BLaER1 (cell line): ENCODE measurements around the gene ERF.

Source experiments
- H3K27ac ChIP-seq: shearing (Covaris generic); formaldehyde crosslinking; 2 replicates; pipeline ENCODE4 v1.8.1; 2022
- H3K27me3 ChIP-seq: shearing (Covaris generic); formaldehyde crosslinking; 2 replicates; pipeline ENCODE4 v1.8.1; 2022
- H3K36me3 ChIP-seq: shearing (Covaris generic); formaldehyde crosslinking; 2 replicates; pipeline ENCODE4 v1.8.1; 2022
- H3K4me1 ChIP-seq: shearing (Covaris generic); formaldehyde crosslinking; 2 replicates; pipeline ENCODE4 v1.8.1; 2022
- H3K4me2 ChIP-seq: shearing (Covaris generic); formaldehyde crosslinking; 2 replicates; pipeline ENCODE4 v1.8.1; 2022
- H3K4me3 ChIP-seq: shearing (Covaris generic); formaldehyde crosslinking; 2 replicates; pipeline ENCODE4 v1.8.1; 2022
- H3K9ac ChIP-seq: shearing (Covaris generic); formaldehyde crosslinking; 2 replicates; pipeline ENCODE4 v1.8.1; 2022
- H3K9me3 ChIP-seq: shearing (Covaris generic); formaldehyde crosslinking; 2 replicates; pipeline ENCODE4 v1.8.1; 2022
- H4K20me1 ChIP-seq: shearing (Covaris generic); formaldehyde crosslinking; 2 replicates; pipeline ENCODE4 v1.8.1; 2022
- Cebpa-rat ChIP-seq: shearing (Covaris generic); IDR thresholded peaks from 2 replicates; pipeline ENCODE4 v1.8.1; 2022

ERF gene

DNA sequence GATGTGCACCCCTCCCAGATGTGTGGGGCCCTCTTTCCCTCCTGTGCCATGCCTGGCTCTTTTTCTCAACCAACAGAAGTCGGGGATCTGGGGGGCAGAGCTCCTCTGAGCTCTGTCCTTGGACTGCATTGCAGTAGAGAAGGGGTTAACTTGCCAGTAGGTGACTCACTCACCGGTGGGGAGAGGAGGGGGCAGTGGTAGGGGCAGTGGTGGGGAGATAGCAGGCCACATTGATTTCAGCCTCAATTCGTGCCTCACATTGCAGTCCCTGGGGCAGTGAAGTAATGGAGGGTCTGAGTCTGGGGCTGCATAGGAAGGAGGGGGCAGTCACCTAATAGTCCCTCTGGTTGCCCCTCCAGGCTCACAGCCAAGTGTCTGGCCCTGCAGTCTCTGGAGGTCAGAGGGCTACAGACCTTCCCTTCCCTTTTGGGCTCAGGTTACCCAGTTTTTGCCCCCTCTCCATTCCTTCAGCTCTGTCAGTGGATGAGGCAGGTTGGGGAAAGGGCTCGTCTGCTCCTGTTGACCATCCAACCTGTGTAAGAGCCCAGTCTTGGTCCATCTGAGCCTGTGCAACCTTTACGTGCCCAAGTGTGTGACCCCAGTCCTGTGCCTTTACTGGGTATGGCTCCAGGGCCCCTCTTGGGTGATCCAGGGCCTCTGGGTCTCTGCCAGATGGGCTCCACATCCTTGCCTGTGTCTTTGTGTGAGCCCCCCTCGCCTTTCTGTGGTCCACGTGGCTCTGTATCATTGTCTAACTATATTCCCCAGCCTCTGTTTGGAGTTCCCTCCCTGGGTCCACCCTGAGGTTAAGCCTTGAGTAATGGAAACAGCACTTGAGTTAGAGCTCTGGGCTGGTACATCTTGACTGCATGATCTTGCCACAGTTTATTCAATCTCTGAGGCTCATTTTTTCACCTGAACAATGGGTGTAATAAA lies 27.2 kb upstream of the ERF start:
- Histone ChIP-seq H4K20me1 (peaks cover 67% of the 10 kb centered on the region), H3K9me3 (no peaks in the 10 kb centered on the region), H3K9ac (peak overlapping the region; percentile 70), H3K36me3 (peaks cover 4% of the 10 kb centered on the region), H3K4me1 (peaks cover 75% of the 10 kb centered on the region), H3K27me3 (no peaks in the 10 kb centered on the region), H3K27ac (peak overlapping the region; percentile 72), H3K4me2 (peak overlapping the region; percentile 99), H3K4me3 (peak overlapping the region; percentile 78)
- TF ChIP-seq Cebpa-rat, result no peak

DNA sequence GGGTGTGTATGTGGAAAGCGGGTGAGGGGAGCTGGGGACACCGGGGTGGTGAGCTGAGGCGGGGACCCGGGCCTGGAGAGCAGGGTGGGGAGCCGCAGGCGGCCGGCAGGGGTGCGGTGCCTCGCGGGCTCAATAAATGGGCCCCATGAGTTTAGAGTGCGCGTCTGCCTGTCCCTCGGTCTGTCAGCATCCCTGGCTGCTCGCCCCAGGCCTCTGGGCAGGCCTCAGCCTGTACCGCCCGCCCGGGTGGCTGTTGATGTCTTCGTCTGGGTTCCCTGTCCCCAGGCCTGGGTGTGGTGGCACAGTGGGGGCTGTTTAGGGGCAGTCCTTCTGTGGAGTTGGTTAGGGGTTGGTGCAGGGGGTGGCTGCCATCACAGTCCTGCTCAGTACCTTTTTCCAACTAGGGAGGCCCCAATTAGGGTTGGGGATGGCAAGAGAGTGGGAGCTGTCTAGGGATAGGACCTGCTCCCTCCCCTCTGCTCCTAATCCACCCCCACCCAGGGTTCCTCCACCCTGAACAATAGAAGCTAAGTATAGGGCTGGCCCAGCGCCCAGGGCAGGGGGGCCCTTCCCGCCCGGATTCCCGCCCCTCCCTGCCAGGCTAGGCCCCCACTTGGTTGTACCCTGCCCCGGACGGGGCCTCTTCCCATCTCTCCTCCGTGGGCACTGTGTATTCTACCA lies 26.4 kb upstream of the ERF start:
- Histone ChIP-seq H3K9me3 (no peaks in the 10 kb centered on the region), H3K4me2 (peak overlapping the region; percentile 99), H3K36me3 (peaks cover 6% of the 10 kb centered on the region), H4K20me1 (peaks cover 68% of the 10 kb centered on the region), H3K9ac (peak overlapping the region; percentile 70), H3K4me1 (peaks cover 77% of the 10 kb centered on the region), H3K27me3 (no peaks in the 10 kb centered on the region), H3K4me3 (peak overlapping the region; percentile 78), H3K27ac (peak overlapping the region; percentile 72)
- no peak for TF ChIP-seq Cebpa-rat

DNA sequence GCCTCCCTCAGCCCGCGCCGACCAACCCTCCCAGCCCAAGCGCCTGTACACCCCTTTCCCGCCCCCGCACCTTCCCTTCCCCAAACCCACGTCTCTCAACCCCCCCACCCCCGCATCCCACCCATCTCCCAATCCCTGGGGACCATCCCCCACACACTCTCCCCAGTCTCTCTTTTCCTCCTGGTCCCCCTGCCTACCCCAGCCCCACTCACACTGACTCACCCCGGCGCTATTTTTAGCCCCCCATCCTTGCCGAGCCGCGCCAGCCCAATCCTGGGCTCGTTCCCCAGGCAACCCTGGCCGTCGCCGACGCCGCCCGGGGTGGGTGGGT lies 25.9 kb upstream of the ERF start:
- Histone ChIP-seq H3K9ac (peak overlapping the region; percentile 79), H3K27me3 (no peaks in the 10 kb centered on the region), H3K4me1 (peaks cover 77% of the 10 kb centered on the region), H3K27ac (peak overlapping the region; percentile 80), H3K9me3 (no peaks in the 10 kb centered on the region), H3K4me2 (peak overlapping the region; percentile 99), H4K20me1 (peaks cover 68% of the 10 kb centered on the region), H3K4me3 (peak overlapping the region; percentile 78), H3K36me3 (peaks cover 12% of the 10 kb centered on the region)
- TF ChIP-seq Cebpa-rat, result no peak

DNA sequence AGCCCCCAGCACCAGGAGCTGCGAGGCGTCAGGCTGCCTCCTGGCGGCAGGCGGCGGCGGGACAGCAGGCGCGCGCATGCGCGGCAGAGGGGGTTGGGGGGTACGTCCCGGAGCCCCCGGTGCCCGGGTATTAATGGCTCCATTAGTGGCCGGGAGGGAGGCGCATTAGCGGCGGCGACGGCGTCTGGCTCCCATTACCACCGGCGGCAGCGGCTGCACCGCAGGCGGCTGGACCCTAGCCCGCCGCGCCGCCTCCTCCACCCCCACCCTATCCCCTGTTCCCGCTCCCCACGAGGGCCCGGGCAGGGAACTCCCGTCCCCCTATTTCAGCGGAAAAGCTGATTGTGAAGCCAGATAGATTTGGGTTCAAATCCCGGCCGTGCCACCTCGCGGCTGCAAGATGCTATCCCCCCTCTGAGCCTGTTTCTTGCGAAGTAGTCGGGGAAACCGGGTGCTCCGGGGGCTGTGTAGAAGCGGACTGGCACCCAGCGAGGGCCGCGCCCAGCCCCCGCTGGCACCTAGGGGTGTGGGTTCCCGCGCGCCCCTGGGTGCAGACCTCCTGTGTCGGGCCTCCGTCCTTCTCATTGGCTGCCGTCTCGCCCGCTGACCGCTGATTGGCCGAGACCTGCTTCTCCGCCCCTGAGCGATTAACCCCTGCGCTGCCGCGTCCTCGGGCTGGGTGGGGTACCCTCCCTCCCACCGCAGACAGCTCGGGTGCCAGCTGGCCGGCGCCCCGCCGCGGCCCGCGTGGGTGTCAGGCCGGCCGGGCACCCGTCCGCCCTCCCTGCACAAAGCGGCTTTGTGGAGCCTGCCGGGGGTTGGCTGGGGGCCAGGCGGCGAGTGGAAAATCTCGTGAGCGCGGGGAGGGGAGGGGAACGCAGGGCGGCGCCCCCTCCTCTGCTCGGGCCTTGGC lies 25.2 kb upstream of the ERF start:
- Histone ChIP-seq H3K27me3 (no peaks in the 10 kb centered on the region), H3K4me1 (peaks cover 76% of the 10 kb centered on the region), H3K4me3 (peak overlapping the region; percentile 78), H3K9ac (peak overlapping the region; percentile 79), H3K9me3 (no peaks in the 10 kb centered on the region), H3K27ac (peak overlapping the region; percentile 80), H4K20me1 (peaks cover 67% of the 10 kb centered on the region), H3K36me3 (peaks cover 18% of the 10 kb centered on the region), H3K4me2 (peak overlapping the region; percentile 99)
- TF ChIP-seq Cebpa-rat, result no peak

DNA sequence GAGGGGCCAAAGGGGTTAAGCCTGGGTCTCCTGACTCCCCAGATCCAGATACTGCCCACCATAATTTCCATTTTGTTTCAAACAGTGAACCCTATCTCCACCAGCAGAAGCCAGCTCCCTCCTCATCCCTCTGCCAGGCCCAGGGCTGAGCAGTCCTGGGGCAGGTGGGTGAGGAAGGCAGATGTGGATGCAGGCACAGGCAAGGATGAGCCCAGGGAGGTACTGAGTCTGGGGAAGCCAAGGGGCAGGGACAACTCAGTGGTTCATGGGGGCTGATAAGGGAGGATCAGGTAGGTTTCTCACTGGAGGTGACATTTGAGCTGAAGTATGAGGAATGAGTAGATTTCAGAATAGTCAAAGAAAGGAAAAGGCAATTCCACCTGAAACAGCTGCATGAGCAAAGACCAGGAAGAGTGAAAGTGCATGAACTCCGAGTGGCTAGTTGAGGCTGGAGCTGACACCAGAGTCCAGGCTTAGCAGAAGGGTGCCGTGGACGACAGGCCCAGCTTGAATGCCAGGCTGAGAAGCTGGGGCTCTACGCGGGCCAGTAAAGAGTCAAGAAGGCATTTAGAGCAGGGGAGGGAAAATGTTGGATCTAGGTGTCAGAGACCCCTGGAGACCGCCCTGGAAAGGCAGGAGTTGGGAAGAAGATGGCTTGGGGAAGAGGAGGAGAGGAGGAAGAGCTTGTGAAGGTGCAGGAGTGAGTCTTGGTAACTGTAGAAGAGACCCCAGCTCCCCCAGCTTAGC lies 24.4 kb upstream of the ERF start:
- H3K27me3 ChIP-seq, result no peaks in the 10 kb centered on the region
- H4K20me1 ChIP-seq, result peaks cover 64% of the 10 kb centered on the region; the same call in 1 of the 2 replicates
- peak overlapping the region; percentile 99 for H3K4me2 ChIP-seq
- peak overlapping the region; percentile 80 for H3K27ac ChIP-seq
- H3K4me1 ChIP-seq, result peaks cover 78% of the 10 kb centered on the region
- no peak for TF ChIP-seq Cebpa-rat
- peak overlapping the region; percentile 79 for H3K9ac ChIP-seq
- H3K4me3 ChIP-seq, result peak overlapping the region; percentile 78
- no peaks in the 10 kb centered on the region for H3K9me3 ChIP-seq
- peaks cover 26% of the 10 kb centered on the region for H3K36me3 ChIP-seq

DNA sequence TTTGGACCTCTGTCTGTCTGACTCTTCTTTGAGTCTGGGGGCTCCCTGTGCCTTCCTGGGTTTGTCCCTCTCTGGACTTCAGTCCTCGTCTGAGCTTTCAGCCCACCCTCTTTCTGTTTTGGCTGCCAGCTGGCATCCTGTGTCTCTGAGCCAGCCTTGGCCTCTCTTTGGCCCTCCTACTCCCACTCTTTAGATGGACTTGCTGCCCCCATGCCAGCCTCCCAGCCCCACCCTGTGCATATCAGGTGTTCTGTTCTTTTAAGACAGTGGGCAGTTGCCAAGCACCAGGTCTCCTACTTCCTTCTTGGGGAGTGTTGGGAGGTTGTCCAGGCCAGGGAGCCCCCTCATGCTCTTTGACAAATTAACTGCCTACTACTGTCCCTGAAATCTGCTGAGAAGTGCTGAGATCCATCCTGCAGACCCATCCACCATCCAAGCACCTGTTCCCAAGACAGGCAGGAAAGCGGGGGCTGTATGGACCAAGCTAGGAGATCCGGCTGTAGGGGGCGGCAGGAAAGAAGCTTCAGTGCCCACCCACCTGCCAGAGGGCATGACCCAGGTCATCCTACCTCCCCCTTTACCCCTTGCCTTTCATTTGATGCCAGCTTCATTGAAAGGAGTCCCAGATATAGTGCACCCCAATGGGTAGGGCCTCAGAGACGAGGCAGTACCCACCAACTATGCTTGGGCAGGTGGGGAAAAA lies 23.7 kb upstream of the ERF start:
- Histone ChIP-seq H3K9me3 (no peaks in the 10 kb centered on the region), H4K20me1 (peaks cover 64% of the 10 kb centered on the region; the same call in 1 of the 2 replicates), H3K27ac (peak overlapping the region; percentile 80), H3K4me3 (peak overlapping the region; percentile 78; the same call in 1 of the 2 replicates), H3K36me3 (peaks cover 33% of the 10 kb centered on the region), H3K27me3 (no peaks in the 10 kb centered on the region), H3K9ac (peak overlapping the region; percentile 79), H3K4me2 (peak overlapping the region; percentile 99), H3K4me1 (peaks cover 82% of the 10 kb centered on the region)
- no peak for TF ChIP-seq Cebpa-rat

DNA sequence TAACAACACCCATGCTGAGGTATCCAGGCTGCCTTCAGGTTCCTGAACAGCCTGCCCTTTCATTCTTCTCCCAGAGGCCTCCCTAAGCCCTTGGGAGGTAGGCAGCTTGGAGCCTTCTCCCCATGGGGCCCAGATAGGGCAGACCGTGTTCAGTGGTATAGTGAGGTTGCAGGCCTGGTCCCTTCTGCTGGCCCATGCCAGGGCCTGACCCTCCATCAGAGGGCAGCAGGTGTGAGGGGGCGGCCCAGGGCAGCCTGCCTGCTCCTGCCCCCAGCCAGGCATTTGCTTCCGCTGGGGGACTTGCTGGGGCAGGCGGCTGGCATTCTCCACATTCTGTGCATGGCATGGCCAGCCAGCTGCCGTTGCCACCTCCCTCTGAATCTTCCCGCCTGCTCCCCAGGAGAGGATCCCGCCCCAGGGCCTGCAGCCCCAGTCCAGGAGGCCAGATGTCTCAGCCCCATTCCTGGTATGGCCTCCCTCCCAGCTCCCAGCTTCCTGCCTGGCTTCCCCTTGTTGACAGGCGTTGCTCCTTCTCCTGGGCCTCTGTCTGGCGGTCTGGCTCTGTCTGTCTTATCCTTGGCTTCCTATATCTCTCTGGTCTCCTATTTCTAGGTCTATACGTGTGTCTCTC lies 23.0 kb upstream of the ERF start:
- Histone ChIP-seq H3K27me3 (no peaks in the 10 kb centered on the region), H3K27ac (peak overlapping the region; percentile 80), H3K36me3 (peaks cover 40% of the 10 kb centered on the region), H3K9me3 (no peaks in the 10 kb centered on the region), H3K9ac (peak overlapping the region; percentile 79), H3K4me1 (peaks cover 76% of the 10 kb centered on the region), H3K4me2 (peak overlapping the region; percentile 99), H3K4me3 (no peak overlapping the region), H4K20me1 (peaks cover 58% of the 10 kb centered on the region; the same call in 1 of the 2 replicates)
- no peak for TF ChIP-seq Cebpa-rat

DNA sequence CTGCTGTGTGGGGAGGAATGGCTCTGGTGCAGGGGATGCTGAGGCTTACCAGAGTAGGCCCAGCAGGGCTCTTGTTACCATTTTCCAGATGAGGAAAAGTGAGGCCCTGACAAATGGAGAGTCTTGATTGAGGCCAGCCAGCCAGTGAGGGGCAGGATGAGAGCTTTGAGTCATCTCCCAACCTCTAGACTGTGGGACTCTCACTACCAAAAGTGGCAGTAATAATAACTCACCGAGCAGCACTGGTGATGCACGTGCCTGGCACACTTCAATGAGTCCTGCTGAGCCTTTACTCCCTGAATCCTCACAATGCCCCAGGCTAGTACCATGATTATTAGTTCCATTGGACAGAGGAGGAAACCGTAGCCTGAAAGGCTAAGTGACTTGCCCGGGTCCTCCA lies 21.9 kb upstream of the ERF start:
- Histone ChIP-seq H3K9me3 (no peaks in the 10 kb centered on the region), H3K4me1 (peaks cover 68% of the 10 kb centered on the region), H3K36me3 (peaks cover 51% of the 10 kb centered on the region), H3K27me3 (no peaks in the 10 kb centered on the region), H3K4me3 (no peak overlapping the region), H3K4me2 (no peak overlapping the region), H3K9ac (no peak overlapping the region), H4K20me1 (peaks cover 49% of the 10 kb centered on the region; the same call in 1 of the 2 replicates), H3K27ac (no peak overlapping the region)
- no peak for TF ChIP-seq Cebpa-rat
